ENCODE results near the gene SSTR5. TPM values are rescaled to one million over a fixed set of nuclear protein-coding genes. Genes with fewer than 3 reads are reported as not detected.

Gene SSTR5
- total and polyA plus RNA-seq, 2 donors from 2014 or later: 6.7 TPM; not detected in 1

GRCh38 chr16:1076801-1077576 is 4.4 kb downstream of the SSTR5 start:
- intact Hi-C loops (cut with DNase I): no loop called here
- no peak overlapping the region for H3K27ac ChIP-seq (ENCODE audit: low read depth in 2 of 2, low read length in 2 of 2)
- peaks cover 0 to 2% (median 0%) of the 10 kb centered on the region in 3 donors for H3K4me1 ChIP-seq (ENCODE audit: control insufficient read depth in 2 of 3, insufficient read depth in 2 of 3, low read depth in 1 of 3, low read length in 3 of 3)
- H3K36me3 ChIP-seq (ENCODE audit: control insufficient read depth in 2 of 3, insufficient read depth in 3 of 3, low read length in 3 of 3): no peaks in the 10 kb centered on the region
- FAIRE-seq: no peak
- no peak for TF ChIP-seq CTCF (IDR thresholded peaks at IDR 0.05; ENCODE audit: borderline replicate concordance, extremely low read depth, insufficient read depth)
- no peak overlapping the region for H3K9ac ChIP-seq (ENCODE audit: low read length in 3 of 3)
- H3K9me3 ChIP-seq (ENCODE audit: control insufficient read depth in 2 of 3, insufficient read depth in 1 of 3, low read length in 3 of 3): no peaks in the 10 kb centered on the region
- no peak for DNase-seq
- no peak overlapping the region for H3K4me3 ChIP-seq (ENCODE audit: low read length in 3 of 3)
- H3K27me3 ChIP-seq (ENCODE audit: control insufficient read depth, insufficient read depth, low read length): no peaks in the 10 kb centered on the region

- no peak overlapping the region for H3K4me3 ChIP-seq (ENCODE audit: low read length in 3 of 3)
- no peak overlapping the region for H3K9ac ChIP-seq (ENCODE audit: low read length in 3 of 3)
- H3K27ac ChIP-seq (ENCODE audit: low read depth in 2 of 2, low read length in 2 of 2): no peak overlapping the region
- FAIRE-seq: no peak
- intact Hi-C loops (cut with DNase I): no loop called here
- no peak for DNase-seq
- no peak for TF ChIP-seq CTCF (IDR thresholded peaks at IDR 0.05; ENCODE audit: borderline replicate concordance, extremely low read depth, insufficient read depth)
- no peaks in the 10 kb centered on the region for H3K9me3 ChIP-seq (ENCODE audit: control insufficient read depth in 2 of 3, insufficient read depth in 1 of 3, low read length in 3 of 3)
- H3K4me1 ChIP-seq (ENCODE audit: control insufficient read depth in 2 of 3, insufficient read depth in 2 of 3, low read depth in 1 of 3, low read length in 3 of 3): peaks cover 0 to 6% (median 0%) of the 10 kb centered on the region in 3 donors
- no peaks in the 10 kb centered on the region for H3K36me3 ChIP-seq (ENCODE audit: control insufficient read depth in 2 of 3, insufficient read depth in 3 of 3, low read length in 3 of 3)
- H3K27me3 ChIP-seq (ENCODE audit: control insufficient read depth, insufficient read depth, low read length): no peaks in the 10 kb centered on the region
These were observed 5.5 kb downstream of the SSTR5 start for GRCh38 chr16:1077877-1078578.

DNA sequence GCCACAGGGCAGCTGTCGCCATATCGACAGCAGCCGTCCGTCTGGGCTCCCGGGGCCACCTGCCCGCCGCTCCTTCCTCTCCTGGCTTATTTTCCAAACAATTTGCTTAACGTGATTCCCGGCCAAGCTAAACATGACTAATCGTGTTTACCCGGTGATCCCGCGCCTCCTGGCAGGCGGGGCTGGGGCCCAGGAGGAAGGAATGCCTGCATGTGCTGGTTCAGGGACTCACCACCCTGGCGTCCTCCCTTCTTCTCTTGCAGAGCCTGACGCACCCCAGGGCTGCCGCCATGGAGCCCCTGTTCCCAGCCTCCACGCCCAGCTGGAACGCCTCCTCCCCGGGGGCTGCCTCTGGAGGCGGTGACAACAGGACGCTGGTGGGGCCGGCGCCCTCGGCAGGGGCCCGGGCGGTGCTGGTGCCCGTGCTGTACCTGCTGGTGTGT is 6.1 kb downstream of the SSTR5 start:
- Histone ChIP-seq H3K36me3 (ENCODE audit: control insufficient read depth in 2 of 3, insufficient read depth in 3 of 3, low read length in 3 of 3) (no peaks in the 10 kb centered on the region), H3K9me3 (ENCODE audit: control insufficient read depth in 2 of 3, insufficient read depth in 1 of 3, low read length in 3 of 3) (no peaks in the 10 kb centered on the region), H3K27ac (ENCODE audit: low read depth in 2 of 2, low read length in 2 of 2) (no peak overlapping the region), H3K4me3 (ENCODE audit: low read length in 3 of 3) (no peak overlapping the region), H3K4me1 (ENCODE audit: control insufficient read depth in 2 of 3, insufficient read depth in 2 of 3, low read depth in 1 of 3, low read length in 3 of 3) (peaks cover 0 to 6% (median 0%) of the 10 kb centered on the region in 3 donors), H3K9ac (ENCODE audit: low read length in 3 of 3) (no peak overlapping the region), H3K27me3 (ENCODE audit: control insufficient read depth, insufficient read depth, low read length) (no peaks in the 10 kb centered on the region)
- FAIRE-seq (no peak), DNase-seq (peak in 4 of 5 donors; percentile 77 to 92 (median 84))
- intact Hi-C loops (cut with DNase I): no loop called here
- TF ChIP-seq CTCF (IDR thresholded peaks at IDR 0.05; ENCODE audit: borderline replicate concordance, extremely low read depth, insufficient read depth): no peak
